Esophagus squamous epithelium (tissue), 5 donors: ENCODE results near the gene DISP3. TPM values are rescaled to one million over a fixed set of nuclear protein-coding genes. Genes with fewer than 3 reads are reported as not detected.

Source experiments
- DNase-seq: peaks from one replicate; lab custom pipeline; 2025; lab: John Stamatoyannopoulos, UW
- H3K27ac ChIP-seq, 4 donors: fragments of 200-600 bp; sonication (generic); one replicate each; pipeline ENCODE4 v1.5.1; 2016 to 2019; ENCODE audit warnings: mild to moderate bottlenecking in 1 of 4
- H3K27me3 ChIP-seq, 4 donors: fragments of 200-600 bp; sonication (generic); 1 replicate in 3 of 4; 2 replicates in 1 of 4; pipeline versions ENCODE4 v1.5.1 to v1.6.0; 2017 to 2021; ENCODE audit warnings: antibody characterized with exemption in 1 of 4
- H3K36me3 ChIP-seq, 3 donors: fragments of 200-600 bp; sonication (generic); one replicate each; pipeline ENCODE4 v1.5.1; 2016 to 2019
- H3K4me1 ChIP-seq, 3 donors: fragments of 200-600 bp; sonication (generic); one replicate each; pipeline ENCODE4 v1.5.1; 2017 to 2019
- H3K4me3 ChIP-seq, 4 donors: fragments of 200-600 bp; sonication (generic); 1 replicate in 3 of 4; 2 replicates in 1 of 4; pipeline ENCODE4 v1.5.1; 2016 to 2019; ENCODE audit warnings: mild to moderate bottlenecking in 2 of 4, moderate library complexity in 1 of 4
- H3K9me3 ChIP-seq, 3 donors: fragments of 200-600 bp; sonication (generic); one replicate each; pipeline ENCODE4 v1.5.1; 2016 to 2019
- CTCF ChIP-seq, 6 experiments: fragments of 450-650 bp in 4 of 6; fragments of 200-600 bp in 2 of 6; sonication (generic) in 2 of 6; IDR thresholded peaks; one replicate each; pipeline ENCODE4 v1.5.1; 2016 to 2019; ENCODE audit warnings: antibody characterized with exemption in 6 of 6, mild to moderate bottlenecking in 4 of 6, moderate library complexity in 4 of 6
- POLR2A ChIP-seq, 4 donors: fragments of 450-650 bp; IDR thresholded peaks; one replicate each; pipeline ENCODE4 v1.6.1; 2017; ENCODE audit warnings: antibody characterized with exemption in 4 of 4, mild to moderate bottlenecking in 4 of 4, moderate library complexity in 3 of 4
- WGBS, 2 donors: methylation state at CpG; one replicate each; pipeline ENCODE4 v1.1.5; 2018; 5-methylcytosine and 5-hydroxymethylcytosine counted together
- intact Hi-C: fragments of 100-400 bp; cut with DNase I; formaldehyde crosslinking; loops from one replicate; pipeline ENCODE4 v1.15.0; 2022
- total RNA-seq, 4 donors: library from RNA; depleted of rRNA; stranded (reverse); fragments of >200 nt; gene quantifications; one replicate each; pipeline ENCODE4 v1.1.0, GENCODE V29; 2016
- donor health status: DM: yes; HTN: yes; CAD: no.

DISP3 gene
- total RNA-seq, 4 donors from 2014 or later = 0.67 TPM; not detected in 3

GRCh38 chr1:11515368-11516300, 36.7 kb downstream of the DISP3 start:
- no peaks in the 10 kb centered on the region for H3K4me1 ChIP-seq
- no peak for DNase-seq
- intact Hi-C loops = no loop called here
- 85 to 89% methylated on average over 16 to 20 of the region's 21 CpGs for WGBS, 2 donors
- TF ChIP-seq POLR2A (IDR thresholded peaks at IDR 0.05) (no peak), CTCF (IDR thresholded peaks at IDR 0.05) (no peak)
- no peak overlapping the region for H3K4me3 ChIP-seq
- peaks cover 0 to 5% (median 0%) of the 10 kb centered on the region in 4 donors for H3K27me3 ChIP-seq
- no peak overlapping the region for H3K27ac ChIP-seq
- no peaks in the 10 kb centered on the region for H3K36me3 ChIP-seq
- no peaks in the 10 kb centered on the region for H3K9me3 ChIP-seq

DNA sequence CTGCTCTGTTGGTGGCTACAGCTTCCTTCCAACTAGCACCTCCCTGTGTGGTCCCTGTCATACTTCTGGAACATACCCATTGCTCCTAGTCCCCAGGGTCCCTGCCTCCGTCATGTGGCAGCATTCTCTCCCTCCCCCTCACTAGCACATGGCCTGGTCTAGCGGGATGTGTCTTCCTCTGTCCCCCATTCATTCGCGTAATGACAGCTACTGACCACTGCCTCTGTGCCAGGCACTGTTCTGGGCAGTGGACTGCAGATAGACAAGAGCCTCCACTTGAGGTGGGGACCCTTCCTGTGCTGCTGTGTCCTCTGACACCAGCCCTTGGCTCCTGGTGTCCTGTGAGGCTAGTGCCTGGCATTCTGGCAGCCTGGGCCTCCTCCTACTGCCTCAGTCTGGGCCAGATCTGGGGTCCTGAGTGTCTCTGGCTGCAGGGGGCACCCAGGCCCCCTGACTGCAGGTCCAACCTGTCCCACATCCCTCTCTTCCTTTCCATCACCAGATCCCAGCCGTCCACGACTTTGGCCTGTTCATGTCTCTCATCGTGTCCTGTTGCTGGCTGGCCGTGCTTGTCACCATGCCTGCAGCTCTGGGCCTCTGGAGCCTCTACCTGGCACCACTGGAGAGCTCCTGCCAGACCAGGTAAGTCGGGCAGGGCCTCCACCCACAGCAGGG, 38.1 kb downstream of the DISP3 start:
- Histone ChIP-seq H3K4me1 (no peaks in the 10 kb centered on the region), H3K27ac (no peak overlapping the region), H3K4me3 (no peak overlapping the region), H3K27me3 (peaks cover 0 to 5% (median 0%) of the 10 kb centered on the region in 4 donors), H3K9me3 (no peaks in the 10 kb centered on the region), H3K36me3 (no peaks in the 10 kb centered on the region)
- intact Hi-C loops = no loop called here
- 86 to 93% methylated on average over 4 to 7 of the region's 9 CpGs for WGBS, 2 donors
- no peak for TF ChIP-seq POLR2A (IDR thresholded peaks at IDR 0.05)
- TF ChIP-seq CTCF (IDR thresholded peaks at IDR 0.05) = no peak
- no peak for DNase-seq

- no peaks in the 10 kb centered on the region for H3K36me3 ChIP-seq
- intact Hi-C loops = no loop called here
- H3K27ac ChIP-seq = no peak overlapping the region
- no peak overlapping the region for H3K4me3 ChIP-seq
- WGBS, 2 donors = 51 to 69% methylated on average over 10 to 13 of the region's 16 CpGs
- no peak for DNase-seq
- H3K4me1 ChIP-seq = no peaks in the 10 kb centered on the region
- peaks cover 0 to 5% (median 0%) of the 10 kb centered on the region in 4 donors for H3K27me3 ChIP-seq
- no peaks in the 10 kb centered on the region for H3K9me3 ChIP-seq
- TF ChIP-seq POLR2A (IDR thresholded peaks at IDR 0.05) (no peak), CTCF (IDR thresholded peaks at IDR 0.05) (no peak)
Measured at GRCh38 chr1:11518016-11518701, 39.2 kb downstream of the DISP3 start.

DNA sequence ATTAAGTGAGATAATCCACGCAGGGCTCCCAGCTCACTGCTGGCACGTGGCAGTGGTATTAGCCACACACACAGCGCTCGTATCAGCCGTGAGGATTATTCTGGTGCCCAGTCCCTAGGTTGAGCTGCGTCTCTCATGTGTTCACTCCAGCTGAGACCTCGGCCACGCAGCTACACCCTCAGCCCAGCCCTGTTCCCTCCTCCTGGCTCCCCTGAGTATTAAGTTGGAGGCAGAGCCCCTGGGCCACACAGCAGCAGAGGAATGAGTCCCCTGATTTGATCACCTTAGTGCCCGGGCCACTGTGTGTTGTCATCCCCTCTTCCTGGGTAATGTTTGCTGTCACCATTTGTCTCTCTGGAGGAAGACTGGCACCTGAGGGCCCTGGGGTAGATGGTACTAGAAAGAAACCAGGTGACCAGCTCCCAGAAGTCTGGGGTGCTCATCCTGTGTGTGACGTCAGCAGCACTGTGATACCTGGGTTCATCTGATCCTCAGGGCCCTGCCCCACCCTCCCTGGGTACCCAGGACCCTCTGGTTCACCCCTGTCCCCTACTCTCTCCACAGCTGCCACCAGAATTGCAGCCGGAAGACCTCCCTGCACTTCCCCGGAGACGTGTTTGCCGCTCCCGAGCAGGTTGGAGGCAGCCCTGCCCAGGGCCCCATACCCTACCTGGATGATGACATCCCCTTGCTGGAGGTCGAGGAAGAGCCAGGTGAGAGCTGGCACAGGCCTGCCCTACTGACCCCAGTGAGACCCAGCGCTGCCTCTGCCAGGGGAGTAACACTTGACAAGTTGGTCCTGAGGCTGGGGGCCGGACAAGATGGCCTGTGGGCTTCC, 40.1 kb downstream of the DISP3 start:
- no peaks in the 10 kb centered on the region for H3K4me1 ChIP-seq
- H3K27me3 ChIP-seq = peaks cover 0 to 5% (median 0%) of the 10 kb centered on the region in 4 donors
- no peak for DNase-seq
- intact Hi-C loops = no loop called here
- H3K9me3 ChIP-seq = no peaks in the 10 kb centered on the region
- no peaks in the 10 kb centered on the region for H3K36me3 ChIP-seq
- TF ChIP-seq POLR2A (IDR thresholded peaks at IDR 0.05) = no peak
- no peak for TF ChIP-seq CTCF (IDR thresholded peaks at IDR 0.05)
- WGBS, 2 donors = 70 to 72% methylated on average over 6 to 9 of the region's 18 CpGs
- H3K27ac ChIP-seq = no peak overlapping the region
- no peak overlapping the region for H3K4me3 ChIP-seq
